ENCODE measurements around the gene HERC2. TPM values are rescaled to one million over a fixed set of nuclear protein-coding genes. Genes with fewer than 3 reads are reported as not detected.
"Not testable (repeated sequence)": the region's sequence is repeated elsewhere in the genome, so short reads cannot be mapped to it uniquely, and the experiment has no call there.

The HERC2 gene, protein sequence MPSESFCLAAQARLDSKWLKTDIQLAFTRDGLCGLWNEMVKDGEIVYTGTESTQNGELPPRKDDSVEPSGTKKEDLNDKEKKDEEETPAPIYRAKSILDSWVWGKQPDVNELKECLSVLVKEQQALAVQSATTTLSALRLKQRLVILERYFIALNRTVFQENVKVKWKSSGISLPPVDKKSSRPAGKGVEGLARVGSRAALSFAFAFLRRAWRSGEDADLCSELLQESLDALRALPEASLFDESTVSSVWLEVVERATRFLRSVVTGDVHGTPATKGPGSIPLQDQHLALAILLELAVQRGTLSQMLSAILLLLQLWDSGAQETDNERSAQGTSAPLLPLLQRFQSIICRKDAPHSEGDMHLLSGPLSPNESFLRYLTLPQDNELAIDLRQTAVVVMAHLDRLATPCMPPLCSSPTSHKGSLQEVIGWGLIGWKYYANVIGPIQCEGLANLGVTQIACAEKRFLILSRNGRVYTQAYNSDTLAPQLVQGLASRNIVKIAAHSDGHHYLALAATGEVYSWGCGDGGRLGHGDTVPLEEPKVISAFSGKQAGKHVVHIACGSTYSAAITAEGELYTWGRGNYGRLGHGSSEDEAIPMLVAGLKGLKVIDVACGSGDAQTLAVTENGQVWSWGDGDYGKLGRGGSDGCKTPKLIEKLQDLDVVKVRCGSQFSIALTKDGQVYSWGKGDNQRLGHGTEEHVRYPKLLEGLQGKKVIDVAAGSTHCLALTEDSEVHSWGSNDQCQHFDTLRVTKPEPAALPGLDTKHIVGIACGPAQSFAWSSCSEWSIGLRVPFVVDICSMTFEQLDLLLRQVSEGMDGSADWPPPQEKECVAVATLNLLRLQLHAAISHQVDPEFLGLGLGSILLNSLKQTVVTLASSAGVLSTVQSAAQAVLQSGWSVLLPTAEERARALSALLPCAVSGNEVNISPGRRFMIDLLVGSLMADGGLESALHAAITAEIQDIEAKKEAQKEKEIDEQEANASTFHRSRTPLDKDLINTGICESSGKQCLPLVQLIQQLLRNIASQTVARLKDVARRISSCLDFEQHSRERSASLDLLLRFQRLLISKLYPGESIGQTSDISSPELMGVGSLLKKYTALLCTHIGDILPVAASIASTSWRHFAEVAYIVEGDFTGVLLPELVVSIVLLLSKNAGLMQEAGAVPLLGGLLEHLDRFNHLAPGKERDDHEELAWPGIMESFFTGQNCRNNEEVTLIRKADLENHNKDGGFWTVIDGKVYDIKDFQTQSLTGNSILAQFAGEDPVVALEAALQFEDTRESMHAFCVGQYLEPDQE (N-terminal part only)
- total RNA-seq (10 to 100 TPM; 46.7 to 65.3 (median 55.1) TPM), polyA plus RNA-seq (46.0 TPM)
- long read RNA-seq, donor 1, partial matches to known transcripts = 107 of 114 reads
- long read RNA-seq, donor 1, other reads (novel, unspliced or antisense) = 5 of 114 reads
- long read RNA-seq, donor 2, partial matches to known transcripts = 10 of 13 reads
- long read RNA-seq, donor 2, other reads (novel, unspliced or antisense) = 3 of 13 reads
- long read RNA-seq, donor 3, partial matches to known transcripts = 128 of 150 reads
- long read RNA-seq, donor 3, other reads (novel, unspliced or antisense) = 20 of 150 reads
- long read RNA-seq, donor 4, partial matches to known transcripts = 17 of 22 reads
- long read RNA-seq, donor 4, other reads (novel, unspliced or antisense) = 3 of 22 reads

DNA sequence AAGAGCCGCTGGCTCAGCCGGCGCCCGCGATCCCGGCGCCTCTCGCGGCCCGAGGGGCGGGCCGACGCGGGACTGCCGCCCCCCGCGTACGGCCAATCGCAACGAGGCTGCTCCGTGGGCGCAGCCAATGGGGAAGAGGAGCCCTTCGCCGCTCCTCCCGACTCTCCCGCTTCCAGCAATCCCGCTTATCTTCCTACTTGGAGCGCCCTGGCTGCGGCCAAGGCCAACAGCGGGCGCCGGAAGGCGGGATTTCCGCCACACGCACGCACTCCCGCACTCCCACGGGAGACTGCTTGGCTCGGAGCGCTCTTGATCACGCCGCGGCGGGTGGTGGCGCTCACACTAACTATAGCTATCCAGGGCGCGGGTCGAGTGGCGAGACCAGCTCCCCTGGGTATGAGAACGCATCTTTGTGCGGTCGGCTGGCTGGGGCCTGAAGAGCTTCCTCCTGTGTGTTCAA, at the start of gene HERC2:
HERC2 (minus strand) TSS at position 51 of the 460 bp plus-strand sequence. CDS start 746 bp downstream, outside the sequence.
- ATAC-seq; H3K9me3 ChIP-seq (ENCODE audit: control insufficient read depth, low read length); H3K27me3 ChIP-seq (ENCODE audit: control insufficient read depth, insufficient read depth); H3K4me1 ChIP-seq (ENCODE audit: control insufficient read depth, insufficient read depth, low read length); intact Hi-C loops (cut with DNase I); H3K27ac ChIP-seq (ENCODE audit: low read length): not testable (repeated sequence)
- DNase-seq = peak in 1 of 3 donors; percentile 79
- H3K4me3 ChIP-seq (ENCODE audit: low read length) = peak within 1 kb of the TSS; percentile 56
- no CpG with 5 or more reads among the region's 52 CpGs for WGBS

DNA sequence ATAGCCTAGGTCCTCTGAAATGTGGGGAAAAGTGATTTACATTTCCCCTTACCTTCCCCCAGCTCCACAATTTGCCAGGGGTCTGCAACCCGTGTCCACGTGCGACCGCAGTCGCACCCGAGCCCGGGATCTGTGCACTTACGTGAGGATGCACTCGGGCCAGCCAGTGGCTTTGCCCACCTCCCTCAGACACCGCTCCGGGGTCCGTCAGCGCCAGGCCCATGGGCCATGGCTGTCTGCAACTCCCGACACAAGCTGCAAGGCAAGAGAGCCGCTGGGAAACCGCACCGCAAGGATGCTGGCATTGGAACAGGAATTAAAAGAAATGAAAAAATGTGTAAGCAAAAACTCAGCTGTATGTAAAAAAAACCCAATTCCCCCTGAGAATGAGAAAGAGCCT, 43.5 kb upstream of the HERC2 start:
- H3K4me1 ChIP-seq (ENCODE audit: control insufficient read depth, insufficient read depth, low read length); intact Hi-C loops (cut with DNase I); DNase-seq; ATAC-seq; H3K27ac ChIP-seq (ENCODE audit: low read length); H3K4me3 ChIP-seq (ENCODE audit: low read length); H3K9me3 ChIP-seq (ENCODE audit: control insufficient read depth, low read length); H3K27me3 ChIP-seq (ENCODE audit: control insufficient read depth, insufficient read depth): not testable (repeated sequence)
- WGBS = 92% methylated on average over 13 of the region's 17 CpGs

DNA sequence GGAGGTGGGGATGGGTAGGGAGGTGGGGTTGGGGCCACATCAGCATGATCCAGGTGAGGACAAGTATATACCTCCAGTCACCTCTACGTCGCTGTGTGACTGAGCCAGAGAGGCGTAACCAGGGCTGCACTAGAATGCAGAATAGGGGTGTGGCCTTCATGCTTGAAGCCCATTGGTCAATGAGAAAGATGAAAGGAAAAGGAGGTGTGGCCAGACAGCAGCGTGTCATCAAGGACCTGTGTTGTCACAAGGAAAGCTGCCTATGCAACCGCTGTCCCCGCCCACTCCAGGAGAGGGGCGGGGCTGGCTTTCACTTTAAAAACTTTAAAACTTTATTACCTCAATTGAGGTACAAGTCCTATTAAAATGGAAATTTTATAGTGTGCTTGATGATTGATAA, 36.0 kb upstream of the HERC2 start, which contains the start of gene GOLGA6L24:
GOLGA6L24 (minus strand) TSS at position 101 of the 400 bp plus-strand sequence; CDS start at position 40, 61 bp downstream.
- H3K4me3 ChIP-seq (ENCODE audit: low read length); H3K4me1 ChIP-seq (ENCODE audit: control insufficient read depth, insufficient read depth, low read length); ATAC-seq; H3K9me3 ChIP-seq (ENCODE audit: control insufficient read depth, low read length); intact Hi-C loops (cut with DNase I); H3K27ac ChIP-seq (ENCODE audit: low read length); DNase-seq; H3K27me3 ChIP-seq (ENCODE audit: control insufficient read depth, insufficient read depth): not testable (repeated sequence)
- WGBS = no CpG with 5 or more reads among the region's 7 CpGs

DNA sequence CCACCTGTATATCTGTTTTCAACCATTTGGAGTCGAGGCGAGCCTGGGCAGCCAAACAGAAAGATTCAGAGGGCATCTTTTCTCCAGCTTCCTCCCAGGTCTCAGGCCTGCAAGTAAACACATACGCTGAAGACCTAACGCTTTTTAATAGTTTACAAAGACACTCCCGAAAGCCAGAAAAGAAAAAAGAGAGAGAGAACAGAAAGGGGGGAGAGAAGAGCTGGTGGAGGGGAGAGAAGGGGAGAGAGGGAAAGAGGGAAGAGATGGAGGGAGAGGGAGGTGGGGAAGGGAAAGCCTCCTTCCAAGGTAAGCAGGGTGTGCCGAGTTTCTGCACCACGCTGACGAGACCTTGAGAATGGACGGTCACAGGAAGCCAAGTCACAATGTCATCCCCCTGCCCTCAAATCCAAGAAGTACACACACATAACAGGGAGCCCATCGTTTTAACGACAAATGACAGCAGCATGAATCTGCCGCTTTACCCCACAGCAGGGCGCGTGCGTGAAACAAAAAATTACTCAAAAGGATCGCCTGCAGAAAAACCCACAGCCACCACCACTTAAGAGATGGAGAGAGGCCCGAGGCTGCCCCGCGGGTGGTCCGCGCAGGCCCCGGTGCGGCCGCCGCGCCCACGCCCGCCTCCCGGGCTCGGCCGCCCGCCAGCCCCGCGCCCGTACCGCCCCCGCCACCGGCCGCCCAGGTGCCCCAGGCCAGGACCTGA, 461 bp downstream of the HERC2 start:
- ATAC-seq; DNase-seq; H3K27ac ChIP-seq (ENCODE audit: low read length); H3K4me1 ChIP-seq (ENCODE audit: control insufficient read depth, insufficient read depth, low read length); intact Hi-C loops (cut with DNase I); H3K9me3 ChIP-seq (ENCODE audit: control insufficient read depth, low read length); H3K27me3 ChIP-seq (ENCODE audit: control insufficient read depth, insufficient read depth): not testable (repeated sequence)
- peak overlapping the region; percentile 56 for H3K4me3 ChIP-seq (ENCODE audit: low read length)
- WGBS = under 1% methylated on average over 10 of the region's 39 CpGs

DNA sequence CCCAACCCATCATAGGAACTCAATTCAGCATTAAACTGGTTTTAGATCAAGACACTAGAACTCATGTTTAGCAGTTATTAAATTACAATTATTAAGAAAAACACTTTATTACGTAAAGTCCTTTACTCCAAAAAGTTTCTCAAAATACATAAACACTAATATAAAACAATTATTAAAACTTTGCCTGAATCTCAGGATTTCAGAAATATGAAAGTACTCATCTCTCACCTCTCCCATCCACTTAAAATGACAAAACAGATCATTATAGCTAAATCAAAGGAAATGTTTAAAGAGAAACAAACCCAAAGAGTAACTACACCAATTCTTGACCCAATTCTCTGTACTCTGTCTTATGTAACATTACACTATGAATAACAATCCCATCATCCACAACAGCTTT, 2.3 kb downstream of the HERC2 start:
- H3K9me3 ChIP-seq (ENCODE audit: control insufficient read depth, low read length); intact Hi-C loops (cut with DNase I); H3K4me1 ChIP-seq (ENCODE audit: control insufficient read depth, insufficient read depth, low read length); DNase-seq; H3K27me3 ChIP-seq (ENCODE audit: control insufficient read depth, insufficient read depth); H3K4me3 ChIP-seq (ENCODE audit: low read length); H3K27ac ChIP-seq (ENCODE audit: low read length); ATAC-seq: not testable (repeated sequence)
- WGBS = 100% methylated on average over 1 of the region's 1 CpG

GRCh38 chr15:28318828-28319227, 3.2 kb downstream of the HERC2 start:
- H3K27me3 ChIP-seq (ENCODE audit: control insufficient read depth, insufficient read depth); DNase-seq; H3K27ac ChIP-seq (ENCODE audit: low read length); intact Hi-C loops (cut with DNase I); H3K4me1 ChIP-seq (ENCODE audit: control insufficient read depth, insufficient read depth, low read length); H3K4me3 ChIP-seq (ENCODE audit: low read length); ATAC-seq; H3K9me3 ChIP-seq (ENCODE audit: control insufficient read depth, low read length): not testable (repeated sequence)
- WGBS = 54% methylated on average over 1 of the region's 3 CpGs

DNA sequence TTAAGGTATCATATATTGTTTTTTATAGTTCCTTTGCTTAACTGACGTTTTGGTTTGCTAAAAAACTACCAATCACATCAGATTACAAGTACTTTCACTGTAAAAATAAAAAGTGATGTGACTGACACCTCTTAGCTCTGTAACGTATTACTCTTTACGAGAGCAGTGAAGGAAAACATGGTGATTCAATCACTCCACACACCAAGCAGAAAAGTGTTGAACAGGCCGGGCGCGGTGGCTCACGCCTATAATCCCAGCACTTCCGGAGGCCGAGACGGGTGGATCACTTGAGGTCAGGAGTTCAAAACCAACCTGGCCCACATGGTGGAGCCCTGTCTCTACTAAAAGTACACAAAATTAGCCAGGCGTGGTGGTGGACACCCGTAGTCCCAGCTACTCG, 3.9 kb downstream of the HERC2 start:
- WGBS = 94% methylated on average over 13 of the region's 13 CpGs
- DNase-seq; intact Hi-C loops (cut with DNase I); H3K4me1 ChIP-seq (ENCODE audit: control insufficient read depth, insufficient read depth, low read length); ATAC-seq; H3K27me3 ChIP-seq (ENCODE audit: control insufficient read depth, insufficient read depth); H3K27ac ChIP-seq (ENCODE audit: low read length); H3K4me3 ChIP-seq (ENCODE audit: low read length); H3K9me3 ChIP-seq (ENCODE audit: control insufficient read depth, low read length): not testable (repeated sequence)

- H3K4me3 ChIP-seq (ENCODE audit: low read length); ATAC-seq; DNase-seq; H3K27me3 ChIP-seq (ENCODE audit: control insufficient read depth, insufficient read depth); H3K9me3 ChIP-seq (ENCODE audit: control insufficient read depth, low read length); H3K4me1 ChIP-seq (ENCODE audit: control insufficient read depth, insufficient read depth, low read length); intact Hi-C loops (cut with DNase I); H3K27ac ChIP-seq (ENCODE audit: low read length): not testable (repeated sequence)
- 96% methylated on average over 7 of the region's 7 CpGs for WGBS
Measured at GRCh38 chr15:28316958-28317357, 5.0 kb downstream of the HERC2 start.

DNA sequence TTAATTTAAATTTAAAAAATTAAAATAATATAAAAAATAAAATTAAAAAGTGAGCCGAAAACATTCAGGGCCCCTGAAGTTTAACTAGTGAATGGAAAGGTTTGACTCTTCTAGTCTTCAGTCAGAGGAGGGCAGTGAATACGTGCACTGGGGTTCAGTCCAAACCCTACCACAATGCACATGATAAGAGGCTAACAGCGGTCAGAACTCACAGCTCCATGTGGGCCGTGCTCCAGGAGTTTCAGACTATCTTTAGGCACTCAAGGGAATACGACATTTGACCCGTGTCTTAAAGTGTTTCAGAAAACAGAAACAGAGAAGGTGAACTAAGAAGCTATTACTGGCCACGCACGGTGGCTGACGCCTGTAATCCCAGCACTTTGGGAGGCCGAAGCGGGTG, 11.5 kb downstream of the HERC2 start:
- H3K4me1 ChIP-seq (ENCODE audit: control insufficient read depth, insufficient read depth, low read length); H3K9me3 ChIP-seq (ENCODE audit: control insufficient read depth, low read length); intact Hi-C loops (cut with DNase I); H3K27me3 ChIP-seq (ENCODE audit: control insufficient read depth, insufficient read depth); H3K4me3 ChIP-seq (ENCODE audit: low read length); H3K27ac ChIP-seq (ENCODE audit: low read length): not testable (repeated sequence)
- DNase-seq (peak in 2 of 3 donors; percentile 29 to 56), ATAC-seq (peak; percentile 86 to 92)
- WGBS = 71% methylated on average over 11 of the region's 11 CpGs

Data from right cardiac atrium (tissue), 5 donors.